ENCODE data around the gene GID8. TPM values are rescaled to one million over a fixed set of nuclear protein-coding genes. Genes with fewer than 3 reads are reported as not detected.

GID8 gene
- total RNA-seq, 1 donor from 2014 or later: 32.9 TPM

- DNase-seq (ENCODE audit: low spot score): no peak
These were observed 34.9 kb upstream of the GID8 start for GRCh38 chr20:62902926-62903615.

DNA sequence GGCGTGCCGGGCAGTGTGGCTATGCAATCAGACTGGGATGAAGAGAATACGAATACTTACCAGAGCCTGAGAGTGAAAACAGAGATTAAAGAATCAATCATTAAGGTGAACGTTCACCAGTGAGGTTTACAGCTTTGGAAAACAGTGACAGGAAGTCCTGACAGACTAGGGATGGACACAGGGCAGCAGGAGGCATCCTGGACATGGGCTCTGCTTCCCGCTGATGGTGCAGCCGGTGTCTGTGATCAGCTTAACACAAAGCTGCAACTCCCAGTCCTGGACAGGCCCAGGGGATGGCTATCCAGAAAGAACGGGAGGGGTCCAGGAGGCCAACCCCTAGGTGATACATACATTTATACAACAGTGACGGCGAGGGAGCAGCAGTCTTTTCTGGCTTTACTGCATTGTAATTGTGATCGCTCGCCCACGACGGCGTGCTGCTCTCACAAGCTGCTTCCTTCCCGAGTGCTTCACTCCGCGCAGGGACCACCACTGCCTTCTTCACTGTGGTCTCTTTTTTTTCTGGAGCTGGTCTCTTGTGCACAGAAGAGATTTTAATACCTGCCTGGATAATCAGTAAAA, 32.3 kb upstream of the GID8 start:
- no peak for DNase-seq (ENCODE audit: low spot score)

GRCh38 chr20:62906209-62906608, 31.7 kb upstream of the GID8 start:
- no peak for DNase-seq (ENCODE audit: low spot score)

DNA sequence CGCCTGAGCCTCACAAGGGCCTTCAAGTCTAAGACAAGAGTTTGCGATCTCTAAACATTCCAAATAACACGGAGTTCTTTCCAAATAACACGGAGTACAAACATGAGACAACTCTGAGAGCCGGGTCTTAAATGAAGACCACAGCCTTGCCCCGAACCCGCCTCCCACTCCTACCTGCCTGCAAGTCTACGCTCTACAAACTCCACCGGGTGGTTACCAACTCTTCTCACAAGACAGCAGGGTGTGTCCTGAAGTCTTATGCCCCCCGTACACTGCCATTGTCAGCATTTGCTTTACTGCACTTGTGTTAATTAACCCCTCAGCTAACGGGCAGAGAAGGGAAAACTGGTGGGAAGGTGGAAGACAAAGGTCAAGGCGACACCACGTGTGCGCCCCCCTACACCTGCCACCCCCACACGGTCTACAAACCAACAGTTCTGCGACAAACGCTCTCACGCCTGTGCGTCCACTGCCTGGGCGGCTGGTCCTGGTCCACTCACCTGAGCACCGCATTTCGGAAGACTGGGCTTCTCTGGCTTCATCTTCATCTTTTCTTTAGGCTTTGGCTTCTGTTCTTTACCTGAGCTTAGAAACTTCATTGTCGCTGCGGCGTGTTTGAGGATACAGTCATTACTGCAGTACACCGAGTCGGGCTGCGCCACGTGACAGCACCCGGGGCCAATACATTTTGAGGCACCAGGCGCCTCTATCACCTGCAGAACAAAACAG, 31.1 kb upstream of the GID8 start:
- no peak for DNase-seq (ENCODE audit: low spot score)

DNA sequence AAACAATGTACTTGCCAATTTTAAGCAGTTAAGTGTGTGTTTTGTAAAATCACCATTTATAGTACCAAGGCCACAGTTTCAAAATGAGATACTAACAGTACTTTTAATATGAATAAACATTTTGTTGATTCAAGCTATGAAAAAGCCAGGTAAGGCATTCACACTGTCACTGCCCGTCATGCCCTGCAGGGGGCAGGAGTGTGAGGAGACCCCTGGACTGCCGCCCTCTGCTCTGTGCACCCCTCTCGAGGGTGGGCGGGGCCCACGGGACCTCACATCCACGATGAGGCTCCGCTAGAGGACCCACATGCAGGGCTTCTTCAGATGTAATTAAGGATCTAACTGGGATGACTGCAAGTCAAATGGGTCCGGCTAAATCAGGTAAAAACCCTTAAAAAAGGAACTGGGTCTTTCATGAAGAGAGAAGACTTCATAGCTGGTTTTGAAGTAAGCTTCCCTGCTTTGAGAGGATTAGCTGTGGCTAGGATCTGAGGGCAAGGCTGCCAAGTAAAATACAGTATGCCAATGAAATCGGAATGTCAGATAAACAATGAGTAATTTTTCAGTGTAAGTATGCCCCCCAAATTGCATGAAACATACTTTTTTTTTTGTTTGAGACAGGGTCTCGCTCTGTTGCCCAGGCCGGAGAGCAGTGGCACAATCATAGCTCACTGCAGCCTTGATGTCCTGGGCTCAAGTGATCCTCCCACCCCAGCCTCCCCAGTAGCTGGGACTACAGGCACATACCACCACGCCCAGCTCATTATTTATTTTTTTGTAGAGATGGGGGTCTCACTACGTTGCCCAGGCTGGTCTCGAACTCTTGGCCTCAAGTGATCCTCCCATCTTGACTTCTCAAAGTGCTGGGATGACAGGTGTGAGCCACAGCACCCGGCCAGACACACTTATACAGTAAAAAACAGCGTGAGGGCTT, 30.3 kb upstream of the GID8 start:
- no peak for DNase-seq (ENCODE audit: low spot score)

DNA sequence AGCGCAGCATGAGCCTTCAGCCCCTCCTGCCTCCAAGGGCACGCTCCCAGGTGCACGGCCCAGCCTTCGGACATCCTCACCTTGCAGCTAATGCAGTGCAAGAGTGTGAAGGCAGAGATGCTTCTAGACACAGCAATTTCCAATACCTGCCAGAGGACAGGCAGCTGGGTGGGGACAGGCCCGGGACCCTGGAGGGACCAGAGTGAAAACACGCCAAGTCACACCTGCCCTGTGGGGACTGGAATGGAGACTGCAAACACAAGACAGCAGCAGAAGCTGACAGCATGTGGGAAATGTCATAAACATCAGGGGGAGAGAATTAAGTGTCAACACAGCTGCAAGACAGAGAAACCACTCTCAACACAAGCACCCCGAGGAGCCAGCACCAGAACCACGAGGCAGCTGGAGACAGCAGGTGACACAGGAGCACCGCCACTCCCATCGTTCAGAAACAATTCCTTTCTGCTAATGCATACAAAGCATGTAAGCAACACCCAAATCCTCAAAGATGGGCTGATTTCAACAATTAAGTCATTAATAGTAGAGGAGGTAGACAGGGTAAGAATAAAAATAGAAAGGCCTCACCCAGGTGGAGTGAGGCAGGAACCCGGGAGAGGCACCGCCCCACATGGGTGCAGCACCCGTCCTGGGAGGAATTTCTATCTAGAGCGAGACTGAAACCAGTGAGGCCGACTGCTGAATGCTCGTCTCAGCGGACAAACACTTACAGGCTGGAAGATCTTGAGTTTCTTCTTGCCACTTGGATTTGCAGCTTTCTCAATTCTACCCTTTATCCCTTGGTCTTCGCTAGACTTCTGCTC, 28.8 kb upstream of the GID8 start:
- no peak for DNase-seq (ENCODE audit: low spot score)

DNA sequence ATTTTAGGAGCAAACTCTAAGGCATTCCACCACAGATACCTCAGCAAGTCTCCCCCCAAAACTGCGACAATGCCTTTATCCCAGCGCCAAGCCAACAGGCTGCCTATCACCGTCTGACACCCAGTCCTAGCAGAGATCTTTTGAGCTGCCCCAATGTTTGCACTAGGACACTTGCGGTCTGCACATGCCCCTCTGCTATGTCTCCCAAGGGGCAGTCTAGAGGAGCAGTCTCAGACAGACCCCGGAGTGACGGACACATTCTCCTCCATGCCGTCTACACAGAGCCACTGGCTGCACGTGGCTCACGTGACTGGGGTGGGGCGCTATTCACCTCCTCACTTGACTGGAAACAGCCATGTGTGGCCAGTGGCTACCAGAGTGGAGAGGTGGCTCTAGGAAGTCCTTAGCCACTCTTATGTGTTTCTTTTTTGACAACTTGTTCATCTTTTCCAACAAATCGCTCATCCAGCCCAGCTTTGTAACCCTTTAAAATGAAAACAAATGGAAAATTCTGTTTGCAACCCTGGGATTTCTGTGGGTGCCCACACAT, 27.7 kb upstream of the GID8 start:
- no peak for DNase-seq (ENCODE audit: low spot score)

- DNase-seq (ENCODE audit: low spot score): no peak
These were observed 27.0 kb upstream of the GID8 start for GRCh38 chr20:62910777-62911497.

GRCh38 chr20:62911701-62912280, 26.2 kb upstream of the GID8 start:
- DNase-seq (ENCODE audit: low spot score): no peak

DNA sequence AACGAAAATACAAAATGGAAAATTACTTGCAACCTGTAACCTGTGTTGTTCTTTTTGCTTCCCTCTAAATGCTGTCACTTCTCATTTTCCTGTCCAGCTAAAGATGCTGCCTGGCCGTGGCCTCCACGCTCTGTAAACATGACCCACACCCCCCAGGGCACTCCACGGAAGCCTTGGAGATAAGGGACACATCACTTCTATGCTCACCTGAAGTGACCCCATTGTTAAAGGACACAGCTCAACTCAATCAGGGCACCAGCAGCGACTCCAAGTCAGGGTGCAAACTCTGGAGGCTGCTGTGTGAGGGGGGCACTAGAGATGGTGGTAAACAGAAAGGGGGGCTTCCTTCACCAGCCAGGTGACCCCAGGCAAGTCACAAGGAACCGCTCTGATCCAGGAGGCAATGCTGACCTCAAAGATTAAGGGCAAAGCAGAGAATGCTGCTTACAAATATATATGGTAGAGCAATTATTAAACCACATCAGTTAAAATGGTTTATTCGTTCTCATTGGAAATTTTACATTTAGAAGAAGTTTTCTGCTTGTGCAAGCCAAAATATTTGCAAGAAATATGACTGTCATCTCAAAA, 24.8 kb upstream of the GID8 start:
- no peak for DNase-seq (ENCODE audit: low spot score)

- no peak for DNase-seq (ENCODE audit: low spot score)
These were observed 23.5 kb upstream of the GID8 start for GRCh38 chr20:62914436-62914835.

GRCh38 chr20:62914970-62915457, 22.9 kb upstream of the GID8 start:
- no peak for DNase-seq (ENCODE audit: low spot score)

DNA sequence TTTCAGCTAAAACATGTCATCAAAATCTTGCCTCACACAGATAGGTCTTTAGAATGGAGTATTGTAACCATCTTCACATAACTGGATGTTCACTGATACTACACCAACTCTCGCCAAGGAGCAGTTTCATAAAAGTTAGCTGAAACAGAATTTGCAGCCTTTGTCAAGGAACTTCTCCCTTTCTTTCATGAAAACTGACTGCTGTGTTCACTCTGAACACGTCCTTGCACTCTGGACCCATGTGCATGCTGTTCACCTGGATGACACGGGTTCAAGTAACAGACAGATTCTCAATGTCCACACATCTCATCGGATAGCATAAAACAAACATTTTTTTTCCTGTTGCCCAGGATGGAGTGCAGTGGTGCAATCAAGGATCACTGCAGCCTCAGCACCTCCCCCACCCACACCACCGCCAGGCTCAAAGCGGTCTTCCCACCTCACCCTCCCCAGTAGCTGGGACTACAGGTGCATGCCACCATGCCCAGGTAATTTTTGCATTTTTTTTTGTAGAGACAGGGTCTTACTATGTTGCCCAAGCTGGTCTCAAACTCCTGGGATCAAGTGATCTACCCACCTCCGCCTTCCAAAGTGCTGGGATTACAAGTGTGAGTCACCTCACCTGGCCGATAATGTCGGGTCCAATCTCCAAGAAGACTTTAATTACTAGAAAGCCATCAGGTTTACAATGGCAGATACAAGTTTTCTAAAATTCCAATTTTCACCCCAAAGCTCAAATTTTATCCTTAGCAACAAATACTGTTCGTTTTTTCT, 21.1 kb upstream of the GID8 start:
- DNase-seq (ENCODE audit: low spot score): no peak

GRCh38 chr20:62917720-62918119, 20.2 kb upstream of the GID8 start:
- DNase-seq (ENCODE audit: low spot score): no peak

- DNase-seq (ENCODE audit: low spot score): no peak
These were observed 19.8 kb upstream of the GID8 start for GRCh38 chr20:62918147-62918546.

- no peak for DNase-seq (ENCODE audit: low spot score)
These were observed 19.1 kb upstream of the GID8 start for GRCh38 chr20:62918831-62919230.

DNA sequence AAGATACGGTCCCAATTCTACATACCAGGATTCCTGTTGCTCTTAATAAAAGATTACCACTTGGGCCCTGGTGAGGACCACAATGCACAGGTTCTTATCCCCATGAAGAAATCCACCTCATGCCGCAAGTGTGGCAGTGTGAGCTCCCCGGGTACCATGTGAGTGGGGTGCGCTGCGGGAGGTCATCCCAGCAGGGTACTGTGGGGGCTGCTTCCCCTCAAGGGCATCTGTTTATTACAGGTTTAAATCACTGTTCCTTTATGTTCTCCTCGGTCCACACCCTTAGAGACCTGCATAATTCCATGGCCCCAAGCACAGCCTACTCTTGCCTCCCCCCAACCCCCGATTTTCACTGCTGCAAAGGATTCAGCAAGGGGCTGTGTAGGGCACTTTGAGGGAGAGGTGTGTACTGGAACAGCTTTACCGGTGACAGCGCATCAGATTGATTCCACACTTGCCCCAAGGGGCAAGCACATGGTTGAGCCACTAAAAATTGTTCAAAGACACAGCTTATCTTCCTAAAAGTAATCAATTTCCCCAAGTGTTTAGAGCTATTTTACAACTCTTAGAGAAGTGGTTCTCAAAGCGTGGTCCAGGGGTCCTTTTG, 17.8 kb upstream of the GID8 start:
- no peak for DNase-seq (ENCODE audit: low spot score)

GRCh38 chr20:62921119-62921687, 16.7 kb upstream of the GID8 start:
- peak; percentile 57 for DNase-seq (ENCODE audit: low spot score)

All from mucosa of gallbladder (tissue), 1 donor.